Esophagus muscularis mucosa (tissue), 4 donors: ENCODE measurements around the gene PNPLA3.

Experiments
- CTCF ChIP-seq, 3 experiments: fragments of 200-600 bp in 2 of 3; fragments of 450-650 bp in 1 of 3; sonication (generic) in 2 of 3; IDR thresholded peaks; one replicate each; pipeline ENCODE4 v1.5.1; 2017 to 2019; ENCODE audit warnings: antibody characterized with exemption in 3 of 3, mild to moderate bottlenecking in 2 of 3, moderate library complexity in 1 of 3
- EP300 ChIP-seq: sonication (generic); formaldehyde crosslinking; IDR thresholded peaks from one replicate; pipeline ENCODE4 v1.6.1; 2017; ENCODE audit warnings: antibody characterized with exemption
- POLR2A ChIP-seq: fragments of 450-650 bp; IDR thresholded peaks from one replicate; pipeline ENCODE4 v1.6.1; 2017; ENCODE audit warnings: antibody characterized with exemption, moderate library complexity, mild to moderate bottlenecking, low read depth
- POLR2AphosphoS5 ChIP-seq, 2 donors: sonication (generic); formaldehyde crosslinking; IDR thresholded peaks; one replicate each; pipeline ENCODE4 v1.6.1; 2017; ENCODE audit warnings: antibody characterized with exemption in 2 of 2

GRCh38 chr22:43931771-43932170 is 8.2 kb downstream of the PNPLA3 start:
- TF ChIP-seq CTCF (IDR thresholded peaks at IDR 0.05) (no peak), POLR2A (no peak), POLR2AphosphoS5 (IDR thresholded peaks at IDR 0.05) (no peak), EP300 (no peak)
